KOPT-K1 (cell line): ENCODE results near the gene PXMP2.
"Not testable (repeated sequence)": the region's sequence is repeated elsewhere in the genome, so short reads cannot be mapped to it uniquely, and the experiment has no call there.

Source experiments
- H3K27ac ChIP-seq: fragments of 200-600 bp; sonication (generic); 2 replicates; pipeline ENCODE4 v1.5.1; 2016; ENCODE audit warnings: antibody characterized with exemption, mild to moderate bottlenecking, low read depth, low read length; ENCODE audit not compliant: poor library complexity, severe bottlenecking
- H3K36me3 ChIP-seq: fragments of 200-600 bp; sonication (generic); 2 replicates; pipeline ENCODE4 v1.5.1; 2017; ENCODE audit warnings: antibody characterized with exemption, mild to moderate bottlenecking, low read length, moderate library complexity; ENCODE audit not compliant: insufficient read depth
- H3K9me3 ChIP-seq: fragments of 200-600 bp; sonication (generic); 2 replicates; pipeline ENCODE4 v1.5.1; 2017; ENCODE audit warnings: antibody characterized with exemption, low read length, mild to moderate bottlenecking; ENCODE audit not compliant: insufficient read depth, poor library complexity, severe bottlenecking

The PXMP2 gene

DNA sequence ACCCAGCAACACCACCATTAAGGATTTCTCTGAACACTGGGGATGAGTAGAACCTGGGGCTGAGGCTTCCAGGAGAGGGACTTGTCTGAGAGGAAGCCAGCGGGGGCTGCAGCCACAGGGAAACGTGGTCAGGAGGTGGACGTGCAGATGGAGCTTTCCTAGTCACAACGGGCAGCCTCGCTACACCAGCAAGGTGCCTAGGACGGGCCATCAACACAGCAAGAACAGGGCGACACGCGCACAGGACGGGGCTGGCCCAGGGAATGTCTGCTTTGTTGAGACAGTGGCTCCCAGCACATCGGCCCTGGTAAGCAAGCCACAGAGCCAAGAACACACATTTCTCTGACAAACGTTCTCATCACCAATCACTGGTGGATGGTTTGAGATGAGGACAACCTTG lies 49.0 kb downstream of the PXMP2 start:
- H3K9me3 ChIP-seq = no peaks in the 10 kb centered on the region
- H3K27ac ChIP-seq = no peak overlapping the region
- peaks cover 100% of the 10 kb centered on the region for H3K36me3 ChIP-seq

DNA sequence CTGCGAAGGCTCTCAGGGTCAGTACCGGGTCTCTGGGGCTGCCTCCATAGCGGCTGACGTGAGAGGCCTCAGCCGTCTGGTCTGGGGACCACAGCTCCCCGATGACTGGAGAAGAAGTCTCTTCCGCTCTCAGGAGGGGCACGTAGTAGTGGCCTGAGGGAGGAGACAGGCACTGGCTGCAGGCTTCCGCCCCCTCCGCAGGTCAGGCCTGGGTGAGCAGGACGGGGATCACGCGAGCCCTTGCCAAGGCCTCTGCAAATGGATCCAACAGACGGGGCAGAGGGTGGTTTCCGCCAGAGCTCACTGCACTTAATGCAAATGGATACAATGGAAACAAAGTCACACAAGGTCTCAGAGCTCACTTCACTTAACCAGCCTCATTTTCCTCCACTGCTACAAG lies 49.5 kb downstream of the PXMP2 start:
- H3K36me3 ChIP-seq = peaks cover 100% of the 10 kb centered on the region
- H3K9me3 ChIP-seq = no peaks in the 10 kb centered on the region
- H3K27ac ChIP-seq = no peak overlapping the region

DNA sequence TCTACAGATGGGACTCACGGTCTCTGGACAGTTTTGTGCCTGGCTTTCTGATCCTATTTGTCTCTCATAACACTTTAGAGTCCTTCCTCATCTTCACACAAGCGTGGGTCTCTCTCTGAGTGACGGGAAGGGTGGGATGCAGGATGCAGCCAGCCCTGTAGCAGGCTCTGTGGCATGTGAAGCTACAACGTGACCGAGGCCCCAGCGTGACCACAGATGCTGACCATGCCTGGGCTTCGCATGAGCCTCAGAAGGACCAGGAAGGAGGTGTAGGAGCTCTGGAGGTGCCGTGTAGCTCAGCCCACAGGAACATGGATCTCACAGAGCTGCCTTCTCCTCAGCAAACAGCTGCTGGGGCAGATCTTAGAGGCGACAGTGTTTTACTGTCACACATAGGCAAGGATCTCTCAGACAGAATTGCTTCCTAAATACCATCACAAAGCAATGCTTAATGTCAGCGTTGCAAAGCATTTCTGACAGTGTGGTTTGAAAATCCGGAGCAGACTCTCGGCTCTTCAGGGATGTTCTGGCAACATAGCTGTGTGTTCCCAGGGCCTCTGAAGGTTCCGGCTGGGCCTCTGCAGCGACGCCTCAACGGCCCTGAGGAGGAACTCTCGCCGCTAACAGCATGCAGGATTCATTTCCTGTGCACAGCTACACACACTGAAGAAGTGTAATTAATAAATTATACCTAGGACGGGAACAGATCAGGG lies 52.4 kb downstream of the PXMP2 start:
- H3K36me3 ChIP-seq = peaks cover 100% of the 10 kb centered on the region
- no peak overlapping the region for H3K27ac ChIP-seq
- H3K9me3 ChIP-seq = no peaks in the 10 kb centered on the region

DNA sequence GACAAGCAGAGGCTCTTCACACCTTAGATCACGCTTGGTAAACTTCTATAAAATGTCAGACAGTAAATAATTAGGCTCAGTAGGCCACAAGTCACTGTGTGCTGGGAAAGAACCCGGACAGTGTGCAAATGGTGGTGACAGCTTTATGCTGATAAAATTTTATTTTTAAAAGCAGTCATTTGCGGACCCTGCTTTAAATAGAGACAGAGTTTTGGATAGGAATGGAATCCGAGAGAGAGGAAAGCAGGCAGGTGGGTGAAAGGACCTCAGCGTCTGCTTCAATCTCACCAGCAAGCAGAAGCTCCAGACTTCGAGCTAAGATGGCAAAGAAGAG lies 52.9 kb downstream of the PXMP2 start:
- Histone ChIP-seq H3K9me3 (no peaks in the 10 kb centered on the region), H3K36me3 (peaks cover 100% of the 10 kb centered on the region), H3K27ac (no peak overlapping the region)

DNA sequence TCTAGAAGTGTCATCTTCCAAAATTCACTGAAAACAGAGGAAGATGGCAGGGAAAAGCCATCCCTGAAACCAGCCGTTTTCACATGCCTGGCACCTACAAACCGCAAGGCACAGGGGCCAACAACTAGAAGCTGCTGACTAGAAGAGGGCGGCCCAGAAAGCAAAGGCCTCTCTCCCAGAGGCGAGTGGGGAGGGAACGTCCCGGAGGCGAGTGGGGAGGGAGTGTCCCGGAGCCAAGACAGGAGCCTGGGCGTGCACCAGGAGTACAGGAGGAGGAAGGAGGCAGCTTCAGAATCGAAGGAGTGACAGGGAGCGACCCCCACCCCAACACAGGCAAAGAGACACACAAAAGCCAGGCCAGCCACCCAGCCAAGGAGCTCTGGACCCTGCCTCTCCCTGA lies 53.3 kb downstream of the PXMP2 start:
- no peaks in the 10 kb centered on the region for H3K9me3 ChIP-seq
- H3K36me3 ChIP-seq = peaks cover 100% of the 10 kb centered on the region
- H3K27ac ChIP-seq = no peak overlapping the region

DNA sequence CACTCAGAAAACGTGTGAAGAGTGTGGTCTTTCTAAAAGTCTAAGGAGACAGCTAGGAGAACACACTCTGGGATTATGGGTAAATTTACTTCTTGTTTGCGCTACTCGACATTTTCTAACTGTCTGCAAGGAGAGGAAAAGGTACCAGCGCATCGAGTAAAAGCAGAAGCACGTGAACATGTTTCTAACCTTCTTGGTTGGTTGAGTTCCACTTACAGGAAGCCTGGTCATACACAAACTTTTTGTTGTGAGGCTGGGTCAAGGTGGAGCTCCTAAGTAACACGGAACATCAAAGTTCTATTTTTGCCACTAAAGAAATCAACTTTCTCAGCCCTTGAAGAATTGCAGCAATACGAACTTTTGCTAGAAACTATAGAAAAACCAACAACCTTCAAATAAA lies 54.2 kb downstream of the PXMP2 start:
- Histone ChIP-seq H3K27ac (no peak overlapping the region), H3K36me3 (peaks cover 100% of the 10 kb centered on the region), H3K9me3 (no peaks in the 10 kb centered on the region)

GRCh38 chr12:132743831-132744230 lies 56.4 kb downstream of the PXMP2 start:
- Histone ChIP-seq H3K9me3 (no peaks in the 10 kb centered on the region), H3K27ac (no peak overlapping the region), H3K36me3 (peaks cover 100% of the 10 kb centered on the region)

GRCh38 chr12:132746613-132747012 lies 59.2 kb downstream of the PXMP2 start:
- Histone ChIP-seq H3K27ac (no peak overlapping the region), H3K9me3 (no peaks in the 10 kb centered on the region), H3K36me3 (peaks cover 100% of the 10 kb centered on the region)

- Histone ChIP-seq H3K36me3 (peaks cover 100% of the 10 kb centered on the region), H3K27ac (no peak overlapping the region), H3K9me3 (no peaks in the 10 kb centered on the region)
Observed at GRCh38 chr12:132747395-132747794, 60.0 kb downstream of the PXMP2 start.

DNA sequence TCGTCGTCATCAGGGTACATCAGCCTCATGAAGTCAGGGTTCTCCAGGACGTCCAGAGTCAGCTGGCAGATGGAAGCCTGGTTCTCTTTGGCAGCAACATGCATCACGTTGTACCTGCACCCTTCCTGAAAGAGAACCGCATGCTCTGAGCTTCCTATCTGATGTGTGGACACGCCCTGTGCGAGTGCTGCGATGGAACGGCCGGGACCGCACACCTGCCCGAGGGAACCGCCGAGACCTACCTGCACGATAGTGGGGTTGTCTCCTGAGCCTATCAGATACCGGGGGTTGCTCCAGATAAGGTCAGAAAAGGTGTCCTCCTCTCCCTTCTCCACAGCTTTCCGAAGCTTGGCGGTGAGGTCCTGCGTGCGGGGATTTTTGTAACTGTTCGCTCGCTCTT lies 60.5 kb downstream of the PXMP2 start:
- H3K36me3 ChIP-seq = peaks cover 100% of the 10 kb centered on the region
- no peaks in the 10 kb centered on the region for H3K9me3 ChIP-seq
- no peak overlapping the region for H3K27ac ChIP-seq

GRCh38 chr12:132748319-132748718 lies 60.9 kb downstream of the PXMP2 start:
- Histone ChIP-seq H3K36me3 (peaks cover 100% of the 10 kb centered on the region), H3K9me3 (no peaks in the 10 kb centered on the region), H3K27ac (no peak overlapping the region)

DNA sequence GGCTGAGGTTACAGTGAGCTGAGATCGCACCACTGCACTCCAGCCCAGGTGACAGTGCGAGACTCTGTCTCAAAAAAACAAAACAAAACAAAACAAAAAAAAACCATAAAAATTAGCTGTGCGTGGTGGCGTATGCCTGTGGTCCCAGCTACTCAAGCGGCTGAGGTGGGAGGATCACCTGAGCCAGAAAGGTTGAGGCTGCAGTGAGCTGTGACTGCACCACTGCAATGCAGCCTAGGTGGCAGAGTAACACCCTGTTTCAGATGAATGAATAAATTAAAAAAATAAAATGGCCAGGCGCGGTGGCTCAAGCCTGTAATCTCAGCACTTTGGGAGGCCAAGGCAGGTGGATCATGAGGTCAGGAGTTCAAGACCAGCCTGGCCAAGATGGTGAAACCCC lies 66.3 kb downstream of the PXMP2 start:
- H3K9me3 ChIP-seq, H3K27ac ChIP-seq: not testable (repeated sequence)
- H3K36me3 ChIP-seq = peaks cover 100% of the 10 kb centered on the region

DNA sequence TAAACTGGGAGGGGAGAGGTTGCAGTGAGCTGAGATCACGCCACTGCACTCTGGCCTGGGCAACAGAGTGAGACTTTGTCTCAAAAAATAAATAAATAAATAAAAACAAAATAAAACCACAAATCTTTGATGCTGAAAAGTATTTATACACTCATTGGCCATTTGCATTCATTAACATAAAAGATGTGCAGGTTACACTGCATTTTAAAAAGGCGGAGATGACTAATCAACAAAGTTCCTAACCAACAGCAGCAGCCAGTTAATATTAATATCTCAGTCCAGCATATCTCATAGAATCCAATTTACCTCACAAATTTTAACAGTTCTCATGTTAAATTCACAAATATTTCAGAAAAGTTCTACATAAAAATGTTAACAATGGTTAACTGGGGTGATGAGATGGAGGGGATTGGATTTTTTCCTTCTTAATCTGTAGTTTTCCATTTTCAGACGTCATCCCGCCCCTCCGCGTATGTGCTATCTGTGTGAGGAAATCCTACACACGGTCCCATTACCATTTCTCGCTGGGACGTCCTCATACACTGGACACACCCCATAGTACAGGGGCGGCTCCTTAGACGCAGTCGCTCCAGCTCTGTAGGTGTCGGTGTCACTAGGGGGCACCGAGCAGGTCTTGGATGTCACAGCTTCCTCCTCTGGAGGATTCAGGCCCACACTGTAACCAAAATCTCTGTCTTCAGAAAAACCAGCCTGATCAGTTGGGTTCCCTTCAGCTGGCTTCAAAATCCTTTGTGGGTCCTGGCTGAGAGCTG lies 67.0 kb downstream of the PXMP2 start:
- Histone ChIP-seq H3K9me3 (no peaks in the 10 kb centered on the region), H3K36me3 (peaks cover 100% of the 10 kb centered on the region), H3K27ac (no peak overlapping the region)
